Stimulated activated CD8-positive, alpha-beta memory T cell treated with anti-CD3 and anti-CD28 coated beads, Interleukin-4, amount 100 ng/mL, for 4 hours (primary cell): ENCODE results near the gene MT1A.
A peak's percentile ranks its signal among the peaks of the same experiment; 100 is the strongest.

ENCODE experiments used
- DNase-seq, 2 donors: peaks; one replicate each; pipeline ENCODE4 v3.0.0-alpha.2; 2020; ENCODE audit warnings: low read depth in 2 of 2, low spot score in 1 of 2

Gene MT1A

GRCh38 chr16:56630134-56630533, 8.3 kb upstream of the MT1A start:
- DNase-seq, result no peak

GRCh38 chr16:56631197-56631596, 7.3 kb upstream of the MT1A start:
- DNase-seq, result no peak

- no peak for DNase-seq
These were observed 6.7 kb upstream of the MT1A start for GRCh38 chr16:56631832-56632155.

GRCh38 chr16:56632156-56632847, 6.2 kb upstream of the MT1A start, which contains the start of gene MT1M:
TSS of gene MT1M (plus strand) at chr16:56632659. CDS start at chr16:56632732, 73 bp downstream.
- no peak for DNase-seq

- DNase-seq, result no peak
These were observed 5.6 kb upstream of the MT1A start for GRCh38 chr16:56632848-56633365.

- DNase-seq, result no peak
These were observed 4.9 kb upstream of the MT1A start for GRCh38 chr16:56633535-56633934.

DNA sequence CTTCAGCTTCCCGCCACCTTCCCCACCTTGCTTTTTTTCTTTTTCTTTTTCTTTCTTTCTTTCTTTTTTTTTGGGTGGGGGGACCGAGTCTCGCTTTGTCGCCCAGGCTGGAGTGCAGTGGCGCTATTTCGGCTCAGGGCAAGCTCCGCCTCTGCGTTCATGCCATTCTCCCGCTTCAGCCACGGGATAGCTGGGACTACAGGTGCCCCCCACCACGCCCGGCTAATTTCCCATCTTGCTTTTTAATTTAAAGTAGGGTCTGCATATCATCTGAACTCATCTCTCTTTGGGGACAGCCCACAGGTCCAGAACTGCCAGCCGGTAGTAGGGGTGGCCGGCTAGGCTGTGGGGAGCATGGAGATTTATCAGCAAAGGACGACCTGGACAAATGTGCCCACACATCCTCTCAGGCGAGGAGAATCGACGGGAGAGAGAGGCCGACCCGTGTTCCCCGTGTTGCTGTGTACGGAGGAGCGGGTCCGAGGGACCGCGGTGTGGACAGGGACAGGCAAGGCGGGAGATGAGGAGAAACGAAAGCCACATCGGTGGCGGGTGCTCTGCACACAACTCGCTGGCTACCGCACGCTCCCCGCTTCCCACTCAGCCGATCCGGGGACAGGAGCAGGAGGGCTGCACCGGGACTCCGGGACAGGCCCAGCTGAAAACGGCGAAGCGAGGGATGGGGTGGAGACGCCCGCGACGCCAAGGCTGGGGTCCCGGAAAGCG, 3.6 kb upstream of the MT1A start:
- no peak for DNase-seq

DNA sequence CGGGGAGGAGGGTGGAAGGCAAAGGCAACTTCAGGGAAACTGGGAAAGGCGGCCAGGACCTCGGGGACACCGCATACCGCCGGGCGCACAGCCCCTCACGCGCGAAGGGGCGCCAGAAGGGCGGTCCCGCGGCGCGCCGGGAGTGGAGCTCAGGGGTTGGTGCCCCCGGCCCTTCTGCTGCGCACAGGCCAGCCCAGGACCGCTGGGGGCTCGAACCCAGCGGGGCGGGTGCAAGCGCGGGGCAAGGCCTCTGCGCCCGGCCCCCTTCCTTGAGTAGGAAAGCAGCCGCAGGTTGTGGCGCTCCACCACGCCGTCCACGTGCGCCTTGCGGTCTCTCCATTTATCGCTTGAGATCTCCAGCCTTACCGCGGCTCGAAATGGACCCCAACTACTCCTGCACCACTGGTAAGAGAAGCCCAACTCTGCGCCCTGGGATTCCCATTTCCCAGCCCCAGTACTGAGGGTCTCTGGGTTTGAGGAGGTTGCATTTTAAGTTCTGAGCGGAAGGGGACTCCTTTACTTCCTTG, 3.0 kb upstream of the MT1A start:
- no peak for DNase-seq

GRCh38 chr16:56636616-56637413, 1.7 kb upstream of the MT1A start:
- DNase-seq, result no peak

- DNase-seq, result no peak
These were observed 579 bp downstream of the MT1A start for GRCh38 chr16:56639045-56639444.

DNA sequence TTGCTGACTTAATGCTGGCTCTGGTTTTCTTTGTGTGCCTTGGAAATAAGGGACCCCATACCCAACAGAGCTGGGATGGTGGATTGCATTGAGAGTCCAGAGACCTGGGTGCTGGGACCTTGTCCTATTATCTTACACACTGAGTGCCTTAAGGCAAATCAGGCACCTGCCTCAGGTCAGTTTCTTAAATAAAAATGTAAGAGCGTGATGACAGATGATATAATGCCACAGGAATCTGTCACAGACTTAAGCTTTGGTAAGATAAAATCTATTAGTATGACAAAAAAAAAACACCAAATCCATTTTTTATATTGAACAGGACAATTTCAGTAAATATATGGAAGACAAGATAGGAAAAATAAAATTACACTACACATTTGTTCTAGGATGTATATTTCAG, 1.6 kb downstream of the MT1A start:
- DNase-seq, result no peak

DNA sequence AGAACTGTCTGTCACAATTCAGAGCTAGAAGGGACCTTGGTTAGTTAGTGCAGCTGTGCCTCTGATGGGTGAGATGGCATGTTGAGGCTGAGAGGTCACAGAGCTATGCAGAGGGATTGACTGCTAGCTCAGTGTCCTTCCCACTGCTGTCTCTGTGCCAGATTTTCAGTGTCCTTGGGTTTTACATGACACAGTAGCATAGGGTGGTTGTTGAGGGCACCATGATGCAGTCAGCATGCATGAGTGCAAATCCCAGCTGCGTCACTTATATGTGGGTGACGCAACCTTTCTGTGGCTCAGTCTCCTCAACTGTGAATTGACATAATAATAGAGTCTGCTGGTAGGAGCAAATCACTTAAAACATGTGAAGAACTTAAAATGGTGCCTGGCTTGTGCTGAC, 2.7 kb downstream of the MT1A start:
- DNase-seq, result no peak

- DNase-seq, result peak; percentile 39 to 54
These were observed 4.8 kb downstream of the MT1A start for GRCh38 chr16:56643080-56643778.

- no peak for DNase-seq
These were observed 5.4 kb downstream of the MT1A start for GRCh38 chr16:56643833-56644232.

DNA sequence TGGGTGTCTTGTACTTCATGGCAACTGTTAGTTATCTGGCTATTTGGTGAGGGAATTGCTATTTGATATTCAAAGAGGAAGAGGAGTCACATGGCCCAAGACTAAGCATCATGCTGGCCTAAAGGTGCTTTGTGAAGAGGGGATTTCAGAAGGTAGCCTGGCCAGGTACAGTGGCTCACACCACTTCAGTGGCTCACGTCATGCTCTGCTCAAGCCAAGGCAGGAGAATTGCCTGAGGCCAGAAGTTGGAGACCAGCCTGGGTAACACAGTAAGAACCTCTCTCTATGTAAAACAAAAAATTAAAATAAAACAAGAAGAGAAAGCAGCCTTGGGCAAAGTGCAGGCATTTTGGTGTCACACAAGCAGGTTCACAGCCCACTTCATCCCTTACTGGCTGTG, 6.8 kb downstream of the MT1A start:
- DNase-seq, result no peak

DNA sequence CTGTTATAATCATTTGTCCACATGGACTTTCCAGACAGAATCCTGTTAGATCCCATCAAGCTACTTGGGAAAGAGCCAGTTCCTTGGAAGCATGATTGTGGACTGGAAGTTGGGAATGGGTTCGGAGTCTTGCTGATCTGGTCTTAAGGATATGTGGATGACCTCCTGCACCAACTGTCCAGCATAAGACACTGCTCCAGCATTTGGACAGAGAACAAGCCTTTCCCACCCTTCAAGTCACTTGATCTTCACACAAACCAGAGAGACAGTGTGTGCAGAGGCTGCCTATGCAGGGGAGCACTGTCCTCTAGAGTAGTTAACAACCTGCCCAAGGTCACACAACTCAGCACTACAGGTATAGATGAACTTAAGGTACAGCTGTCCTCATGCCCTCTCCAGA, 7.4 kb downstream of the MT1A start:
- DNase-seq, result no peak

GRCh38 chr16:56647641-56648431, 9.4 kb downstream of the MT1A start:
- no peak for DNase-seq

DNA sequence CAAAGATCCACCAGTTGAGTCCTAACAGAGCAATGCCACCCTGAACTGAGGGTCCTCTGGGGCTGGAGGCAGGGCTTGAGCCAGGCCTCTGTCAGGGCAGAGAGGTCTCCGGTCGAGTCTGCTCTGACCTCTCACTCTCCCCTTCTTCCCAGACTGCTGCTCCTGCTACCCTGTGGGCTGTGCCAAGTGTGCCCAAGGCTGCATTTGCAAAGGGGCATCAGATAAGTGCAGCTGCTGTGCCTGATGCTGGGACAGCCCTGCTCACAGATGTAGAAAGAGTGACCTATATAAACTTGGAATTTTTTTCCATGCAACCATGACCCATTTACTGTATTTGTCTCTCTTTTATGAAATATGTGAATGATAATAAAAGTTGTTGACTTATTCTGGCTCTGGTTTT, 10.8 kb downstream of the MT1A start:
- DNase-seq, result no peak

DNA sequence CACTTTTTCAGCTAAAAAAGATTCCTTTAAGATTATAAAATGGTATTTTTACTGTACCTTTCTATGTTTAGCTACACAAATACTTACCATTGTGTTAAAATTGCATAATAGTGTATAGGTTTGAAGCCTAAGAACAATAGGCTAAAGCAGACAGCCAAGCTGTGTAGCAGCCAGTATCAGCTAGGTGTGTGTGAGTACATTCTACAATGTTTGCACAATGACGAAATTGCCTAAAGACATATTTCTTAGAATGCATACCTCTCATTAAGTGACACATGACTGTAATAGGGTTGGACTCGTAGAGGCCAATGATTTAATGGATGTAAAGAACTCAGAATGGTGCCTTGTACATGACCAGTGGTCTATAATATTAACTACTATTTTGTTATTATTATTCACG, 11.4 kb downstream of the MT1A start:
- DNase-seq, result no peak

GRCh38 chr16:56651586-56651985, 13.1 kb downstream of the MT1A start, which contains the start of gene MT1B:
TSS of gene MT1B (plus strand) at chr16:56651886. CDS start at chr16:56651954, 68 bp downstream.
- no peak for DNase-seq
